WTC11 (cell line): Measurements from ENCODE around the gene PPP5C. TPM values are rescaled to one million over a fixed set of nuclear protein-coding genes. Genes with fewer than 3 reads are reported as not detected.

Experiments
- CDX4 ChIP-seq: fragments of 250-450 bp; sonication (Bioruptor Pico); IDR thresholded peaks from 2 replicates; pipeline ENCODE4 v1.9.0; 2021; ENCODE audit warnings: moderate library complexity, mild to moderate bottlenecking, inconsistent platforms, borderline replicate concordance
- E2F4 ChIP-seq: sonication (generic); formaldehyde crosslinking; IDR thresholded peaks from 2 replicates; pipeline ENCODE4 v1.8.1; 2022; ENCODE audit warnings: low read depth, mild to moderate bottlenecking, moderate library complexity, missing genetic modification reagents, borderline replicate concordance
- ETV6 ChIP-seq: sonication (generic); formaldehyde crosslinking; IDR thresholded peaks from 2 replicates; pipeline ENCODE4 v1.8.1; 2022; ENCODE audit warnings: mild to moderate bottlenecking, missing genetic modification reagents
- FOXP1 ChIP-seq: sonication (generic); formaldehyde crosslinking; IDR thresholded peaks from 2 replicates; pipeline ENCODE4 v1.8.0; 2022; ENCODE audit warnings: missing genetic modification reagents, mild to moderate bottlenecking, moderate library complexity, borderline replicate concordance
- GTF2I ChIP-seq: fragments of 250-450 bp; sonication (Bioruptor Pico); conservative IDR thresholded peaks from 2 replicates; pipeline ENCODE4 v1.4.0; 2021; ENCODE audit warnings: mild to moderate bottlenecking
- HMGA2 ChIP-seq: fragments of 250-450 bp; sonication (Bioruptor Pico); IDR thresholded peaks from 2 replicates; pipeline ENCODE4 v1.4.0; 2021; ENCODE audit warnings: mild to moderate bottlenecking, moderate library complexity
- HMGXB4 ChIP-seq: sonication (generic); formaldehyde crosslinking; IDR thresholded peaks from 2 replicates; pipeline ENCODE4 v1.8.1; 2023; ENCODE audit warnings: mild to moderate bottlenecking, moderate library complexity, missing genetic modification reagents
- NFATC4 ChIP-seq: fragments of 250-450 bp; sonication (Bioruptor Pico); IDR thresholded peaks from 2 replicates; pipeline ENCODE4 v1.9.0; 2021; ENCODE audit warnings: mild to moderate bottlenecking
- SOX15 ChIP-seq: fragments of 250-450 bp; sonication (Bioruptor Pico); IDR thresholded peaks from 2 replicates; pipeline ENCODE4 v1.9.0; 2021; ENCODE audit warnings: mild to moderate bottlenecking
- TEAD1 ChIP-seq: sonication (generic); formaldehyde crosslinking; IDR thresholded peaks from 2 replicates; pipeline ENCODE4 v1.8.0; 2022; ENCODE audit warnings: mild to moderate bottlenecking, missing genetic modification reagents
- TP53 ChIP-seq: sonication (generic); formaldehyde crosslinking; IDR thresholded peaks from 2 replicates; pipeline ENCODE4 v1.8.1; 2023; ENCODE audit warnings: mild to moderate bottlenecking, missing genetic modification reagents
- USF1 ChIP-seq: sonication (generic); formaldehyde crosslinking; IDR thresholded peaks from 2 replicates; pipeline ENCODE4 v1.8.0; 2022; ENCODE audit warnings: mild to moderate bottlenecking, missing genetic modification reagents
- ZBTB43 ChIP-seq: sonication (generic); formaldehyde crosslinking; IDR thresholded peaks from 2 replicates; pipeline ENCODE4 v1.8.1; 2023; ENCODE audit warnings: mild to moderate bottlenecking, missing genetic modification reagents
- ZNF219 ChIP-seq: sonication (generic); formaldehyde crosslinking; IDR thresholded peaks from 2 replicates; pipeline ENCODE4 v1.8.0; 2023; ENCODE audit warnings: missing genetic modification reagents, mild to moderate bottlenecking, borderline replicate concordance
- ZNF416 ChIP-seq: fragments of 250-450 bp; sonication (Bioruptor Pico); IDR thresholded peaks from 2 replicates; pipeline ENCODE4 v1.9.0; 2021; ENCODE audit warnings: mild to moderate bottlenecking, inconsistent platforms
- total RNA-seq: library from RNA; stranded (reverse); gene quantifications from 3 replicates; pipeline ENCODE4 v1.2.3, GENCODE V29; 2021
- TF ChIP-seq, protein P1 (sequence below): sonication (generic); formaldehyde crosslinking; IDR thresholded peaks from 2 replicates; pipeline ENCODE4 v1.8.0; 2023; ENCODE audit warnings: missing genetic modification reagents
- TF ChIP-seq, protein P2 (sequence below): fragments of 250-450 bp; sonication (Bioruptor Pico); IDR thresholded peaks from 2 replicates; pipeline ENCODE4 v1.9.0; 2021; ENCODE audit warnings: mild to moderate bottlenecking
- TF ChIP-seq, protein P3 (sequence below): sonication (generic); formaldehyde crosslinking; IDR thresholded peaks from 2 replicates; pipeline ENCODE4 v1.8.0; 2022; ENCODE audit warnings: mild to moderate bottlenecking, missing genetic modification reagents
- TF ChIP-seq, protein P4 (sequence below): fragments of 250-450 bp; sonication (Bioruptor Pico); IDR thresholded peaks from 2 replicates; pipeline ENCODE4 v1.9.0; 2021; ENCODE audit warnings: mild to moderate bottlenecking, borderline replicate concordance
- TF ChIP-seq, protein P5 (sequence below): sonication (generic); formaldehyde crosslinking; IDR thresholded peaks from 2 replicates; pipeline ENCODE4 v1.8.0; 2022; ENCODE audit warnings: mild to moderate bottlenecking, missing genetic modification reagents
- TF ChIP-seq, protein P6 (sequence below): sonication (generic); formaldehyde crosslinking; IDR thresholded peaks from 2 replicates; pipeline ENCODE4 v1.8.1; 2022; ENCODE audit warnings: low read depth, missing genetic modification reagents, borderline replicate concordance

PPP5C gene
- total RNA-seq, 1 experiment from 2014 or later = 107 TPM

- TF ChIP-seq CDX4 (CRISPR knock-in tag) = no peak
- TF ChIP-seq, protein P1, sequence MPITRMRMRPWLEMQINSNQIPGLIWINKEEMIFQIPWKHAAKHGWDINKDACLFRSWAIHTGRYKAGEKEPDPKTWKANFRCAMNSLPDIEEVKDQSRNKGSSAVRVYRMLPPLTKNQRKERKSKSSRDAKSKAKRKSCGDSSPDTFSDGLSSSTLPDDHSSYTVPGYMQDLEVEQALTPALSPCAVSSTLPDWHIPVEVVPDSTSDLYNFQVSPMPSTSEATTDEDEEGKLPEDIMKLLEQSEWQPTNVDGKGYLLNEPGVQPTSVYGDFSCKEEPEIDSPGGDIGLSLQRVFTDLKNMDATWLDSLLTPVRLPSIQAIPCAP = no peak
- peak; percentile 60; the same call in 1 of the 2 replicates for TF ChIP-seq ETV6
- TF ChIP-seq, protein P2, sequence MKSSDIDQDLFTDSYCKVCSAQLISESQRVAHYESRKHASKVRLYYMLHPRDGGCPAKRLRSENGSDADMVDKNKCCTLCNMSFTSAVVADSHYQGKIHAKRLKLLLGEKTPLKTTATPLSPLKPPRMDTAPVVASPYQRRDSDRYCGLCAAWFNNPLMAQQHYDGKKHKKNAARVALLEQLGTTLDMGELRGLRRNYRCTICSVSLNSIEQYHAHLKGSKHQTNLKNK = no peak
- no peak for TF ChIP-seq GTF2I (CRISPR knock-in tag)
- 0 out of 2 replicates have a peak, but pooled peaks have one; percentile 26 for TF ChIP-seq ZNF219 (CRISPR knock-in tag)
- TF ChIP-seq, protein P3, sequence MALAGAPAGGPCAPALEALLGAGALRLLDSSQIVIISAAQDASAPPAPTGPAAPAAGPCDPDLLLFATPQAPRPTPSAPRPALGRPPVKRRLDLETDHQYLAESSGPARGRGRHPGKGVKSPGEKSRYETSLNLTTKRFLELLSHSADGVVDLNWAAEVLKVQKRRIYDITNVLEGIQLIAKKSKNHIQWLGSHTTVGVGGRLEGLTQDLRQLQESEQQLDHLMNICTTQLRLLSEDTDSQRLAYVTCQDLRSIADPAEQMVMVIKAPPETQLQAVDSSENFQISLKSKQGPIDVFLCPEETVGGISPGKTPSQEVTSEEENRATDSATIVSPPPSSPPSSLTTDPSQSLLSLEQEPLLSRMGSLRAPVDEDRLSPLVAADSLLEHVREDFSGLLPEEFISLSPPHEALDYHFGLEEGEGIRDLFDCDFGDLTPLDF (CRISPR knock-in tag) = no peak
- TF ChIP-seq USF1 = peak; percentile 45; the same call in 1 of the 2 replicates
- no peak for TF ChIP-seq HMGA2 (CRISPR knock-in tag)
- TF ChIP-seq FOXP1 (CRISPR knock-in tag) = peak; percentile 26
- TF ChIP-seq, protein P4, sequence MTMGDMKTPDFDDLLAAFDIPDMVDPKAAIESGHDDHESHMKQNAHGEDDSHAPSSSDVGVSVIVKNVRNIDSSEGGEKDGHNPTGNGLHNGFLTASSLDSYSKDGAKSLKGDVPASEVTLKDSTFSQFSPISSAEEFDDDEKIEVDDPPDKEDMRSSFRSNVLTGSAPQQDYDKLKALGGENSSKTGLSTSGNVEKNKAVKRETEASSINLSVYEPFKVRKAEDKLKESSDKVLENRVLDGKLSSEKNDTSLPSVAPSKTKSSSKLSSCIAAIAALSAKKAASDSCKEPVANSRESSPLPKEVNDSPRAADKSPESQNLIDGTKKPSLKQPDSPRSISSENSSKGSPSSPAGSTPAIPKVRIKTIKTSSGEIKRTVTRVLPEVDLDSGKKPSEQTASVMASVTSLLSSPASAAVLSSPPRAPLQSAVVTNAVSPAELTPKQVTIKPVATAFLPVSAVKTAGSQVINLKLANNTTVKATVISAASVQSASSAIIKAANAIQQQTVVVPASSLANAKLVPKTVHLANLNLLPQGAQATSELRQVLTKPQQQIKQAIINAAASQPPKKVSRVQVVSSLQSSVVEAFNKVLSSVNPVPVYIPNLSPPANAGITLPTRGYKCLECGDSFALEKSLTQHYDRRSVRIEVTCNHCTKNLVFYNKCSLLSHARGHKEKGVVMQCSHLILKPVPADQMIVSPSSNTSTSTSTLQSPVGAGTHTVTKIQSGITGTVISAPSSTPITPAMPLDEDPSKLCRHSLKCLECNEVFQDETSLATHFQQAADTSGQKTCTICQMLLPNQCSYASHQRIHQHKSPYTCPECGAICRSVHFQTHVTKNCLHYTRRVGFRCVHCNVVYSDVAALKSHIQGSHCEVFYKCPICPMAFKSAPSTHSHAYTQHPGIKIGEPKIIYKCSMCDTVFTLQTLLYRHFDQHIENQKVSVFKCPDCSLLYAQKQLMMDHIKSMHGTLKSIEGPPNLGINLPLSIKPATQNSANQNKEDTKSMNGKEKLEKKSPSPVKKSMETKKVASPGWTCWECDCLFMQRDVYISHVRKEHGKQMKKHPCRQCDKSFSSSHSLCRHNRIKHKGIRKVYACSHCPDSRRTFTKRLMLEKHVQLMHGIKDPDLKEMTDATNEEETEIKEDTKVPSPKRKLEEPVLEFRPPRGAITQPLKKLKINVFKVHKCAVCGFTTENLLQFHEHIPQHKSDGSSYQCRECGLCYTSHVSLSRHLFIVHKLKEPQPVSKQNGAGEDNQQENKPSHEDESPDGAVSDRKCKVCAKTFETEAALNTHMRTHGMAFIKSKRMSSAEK = no peak
- no peak for TF ChIP-seq ZNF416
- TF ChIP-seq SOX15 (CRISPR knock-in tag) = no peak
- TF ChIP-seq, protein P5, sequence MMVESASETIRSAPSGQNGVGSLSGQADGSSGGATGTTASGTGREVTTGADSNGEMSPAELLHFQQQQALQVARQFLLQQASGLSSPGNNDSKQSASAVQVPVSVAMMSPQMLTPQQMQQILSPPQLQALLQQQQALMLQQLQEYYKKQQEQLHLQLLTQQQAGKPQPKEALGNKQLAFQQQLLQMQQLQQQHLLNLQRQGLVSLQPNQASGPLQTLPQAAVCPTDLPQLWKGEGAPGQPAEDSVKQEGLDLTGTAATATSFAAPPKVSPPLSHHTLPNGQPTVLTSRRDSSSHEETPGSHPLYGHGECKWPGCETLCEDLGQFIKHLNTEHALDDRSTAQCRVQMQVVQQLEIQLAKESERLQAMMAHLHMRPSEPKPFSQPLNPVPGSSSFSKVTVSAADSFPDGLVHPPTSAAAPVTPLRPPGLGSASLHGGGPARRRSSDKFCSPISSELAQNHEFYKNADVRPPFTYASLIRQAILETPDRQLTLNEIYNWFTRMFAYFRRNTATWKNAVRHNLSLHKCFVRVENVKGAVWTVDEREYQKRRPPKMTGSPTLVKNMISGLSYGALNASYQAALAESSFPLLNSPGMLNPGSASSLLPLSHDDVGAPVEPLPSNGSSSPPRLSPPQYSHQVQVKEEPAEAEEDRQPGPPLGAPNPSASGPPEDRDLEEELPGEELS = no peak; the same call in 1 of the 2 replicates
- TF ChIP-seq E2F4 (CRISPR knock-in tag) = no peak
- TF ChIP-seq, protein P6, sequence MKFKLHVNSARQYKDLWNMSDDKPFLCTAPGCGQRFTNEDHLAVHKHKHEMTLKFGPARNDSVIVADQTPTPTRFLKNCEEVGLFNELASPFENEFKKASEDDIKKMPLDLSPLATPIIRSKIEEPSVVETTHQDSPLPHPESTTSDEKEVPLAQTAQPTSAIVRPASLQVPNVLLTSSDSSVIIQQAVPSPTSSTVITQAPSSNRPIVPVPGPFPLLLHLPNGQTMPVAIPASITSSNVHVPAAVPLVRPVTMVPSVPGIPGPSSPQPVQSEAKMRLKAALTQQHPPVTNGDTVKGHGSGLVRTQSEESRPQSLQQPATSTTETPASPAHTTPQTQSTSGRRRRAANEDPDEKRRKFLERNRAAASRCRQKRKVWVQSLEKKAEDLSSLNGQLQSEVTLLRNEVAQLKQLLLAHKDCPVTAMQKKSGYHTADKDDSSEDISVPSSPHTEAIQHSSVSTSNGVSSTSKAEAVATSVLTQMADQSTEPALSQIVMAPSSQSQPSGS (CRISPR knock-in tag) = no peak
- TF ChIP-seq TP53 (CRISPR knock-in tag) = peak; percentile 66
- TF ChIP-seq NFATC4 (CRISPR knock-in tag) = no peak
- TF ChIP-seq ZBTB43 (CRISPR knock-in tag) = 0 out of 2 replicates have a peak, but pooled peaks have one; percentile 28
- peak; percentile 91 for TF ChIP-seq TEAD1 (CRISPR knock-in tag)
- no peak; the same call in 1 of the 2 replicates for TF ChIP-seq HMGXB4
These were observed 66.6 kb downstream of the PPP5C start, which contains the start of gene CCDC8 (continued) for GRCh38 chr19:46413262-46414031.
